Suprapubic skin (tissue), 4 donors: Measurements from ENCODE around the gene RNF125.
"Not testable (repeated sequence)": the region's sequence is repeated elsewhere in the genome, so short reads cannot be mapped to it uniquely, and the experiment has no call there.

ENCODE experiments used
- EP300 ChIP-seq: sonication (generic); formaldehyde crosslinking; IDR thresholded peaks from one replicate; pipeline ENCODE4 v1.6.1; 2017; ENCODE audit warnings: antibody characterized with exemption
- POLR2A ChIP-seq, 2 donors: fragments of 450-650 bp; IDR thresholded peaks; one replicate each; pipeline ENCODE4 v1.6.1; 2017; ENCODE audit warnings: antibody characterized with exemption in 2 of 2, mild to moderate bottlenecking in 2 of 2, moderate library complexity in 2 of 2
- POLR2AphosphoS5 ChIP-seq, 3 donors: sonication (generic); formaldehyde crosslinking; IDR thresholded peaks; one replicate each; pipeline ENCODE4 v1.6.1; 2017; ENCODE audit warnings: antibody characterized with exemption in 3 of 3
- TF ChIP-seq, protein P1 (sequence below), 2 donors: fragments of 200-600 bp in 1 of 2; fragments of 450-650 bp in 1 of 2; sonication (generic) in 1 of 2; IDR thresholded peaks; one replicate each; pipeline ENCODE4 v1.5.1; 2016 to 2019; ENCODE audit warnings: antibody characterized with exemption in 2 of 2, mild to moderate bottlenecking in 1 of 2, moderate library complexity in 1 of 2

GRCh38 chr18:32090831-32091230, 72.2 kb downstream of the RNF125 start:
- TF ChIP-seq, protein P1, sequence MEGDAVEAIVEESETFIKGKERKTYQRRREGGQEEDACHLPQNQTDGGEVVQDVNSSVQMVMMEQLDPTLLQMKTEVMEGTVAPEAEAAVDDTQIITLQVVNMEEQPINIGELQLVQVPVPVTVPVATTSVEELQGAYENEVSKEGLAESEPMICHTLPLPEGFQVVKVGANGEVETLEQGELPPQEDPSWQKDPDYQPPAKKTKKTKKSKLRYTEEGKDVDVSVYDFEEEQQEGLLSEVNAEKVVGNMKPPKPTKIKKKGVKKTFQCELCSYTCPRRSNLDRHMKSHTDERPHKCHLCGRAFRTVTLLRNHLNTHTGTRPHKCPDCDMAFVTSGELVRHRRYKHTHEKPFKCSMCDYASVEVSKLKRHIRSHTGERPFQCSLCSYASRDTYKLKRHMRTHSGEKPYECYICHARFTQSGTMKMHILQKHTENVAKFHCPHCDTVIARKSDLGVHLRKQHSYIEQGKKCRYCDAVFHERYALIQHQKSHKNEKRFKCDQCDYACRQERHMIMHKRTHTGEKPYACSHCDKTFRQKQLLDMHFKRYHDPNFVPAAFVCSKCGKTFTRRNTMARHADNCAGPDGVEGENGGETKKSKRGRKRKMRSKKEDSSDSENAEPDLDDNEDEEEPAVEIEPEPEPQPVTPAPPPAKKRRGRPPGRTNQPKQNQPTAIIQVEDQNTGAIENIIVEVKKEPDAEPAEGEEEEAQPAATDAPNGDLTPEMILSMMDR (IDR thresholded peaks at IDR 0.05) = not testable (repeated sequence)
- TF ChIP-seq POLR2AphosphoS5 (IDR thresholded peaks at IDR 0.05); POLR2A (IDR thresholded peaks at IDR 0.05); EP300: not testable (repeated sequence)
